GM12891 (cell line): ENCODE results near the gene OLFML2B.
A peak's percentile ranks its signal among the peaks of the same experiment; 100 is the strongest.
"Not testable (repeated sequence)": the region's sequence is repeated elsewhere in the genome, so short reads cannot be mapped to it uniquely, and the experiment has no call there.

Source experiments
- DNase-seq: peaks from one replicate; pipeline ENCODE4 v3.0.0; 2011; ENCODE audit warnings: low spot score; ENCODE audit not compliant: insufficient read length
- FAIRE-seq: peaks from 2 replicates; lab custom pipeline; 2011; peaks lifted over from hg19 to GRCh38; lab: Jason Lieb, UNC
- PAX5 ChIP-seq: IDR thresholded peaks from 2 replicates; pipeline ENCODE4 v1.6.1; 2011; ENCODE audit warnings: low read length, moderate library complexity, mild to moderate bottlenecking; ENCODE audit not compliant: insufficient read depth, severe bottlenecking
- POLR2A ChIP-seq: IDR thresholded peaks from 2 replicates; pipeline ENCODE4 v1.6.1; 2011; ENCODE audit warnings: low read depth, low read length, control low read depth
- POLR2AphosphoS5 ChIP-seq: IDR thresholded peaks from 2 replicates; pipeline ENCODE4 v1.6.1; 2011; ENCODE audit warnings: low read depth, low read length, control low read depth
- POU2F2 ChIP-seq: IDR thresholded peaks from 2 replicates; pipeline ENCODE4 v1.6.1; 2011; ENCODE audit warnings: low read depth, mild to moderate bottlenecking, control low read depth, low read length, moderate library complexity
- SPI1 ChIP-seq: IDR thresholded peaks from 2 replicates; pipeline ENCODE4 v1.6.1; 2011; ENCODE audit warnings: low read depth, low read length, control low read depth
- TAF1 ChIP-seq: IDR thresholded peaks from 2 replicates; pipeline ENCODE4 v1.6.1; 2011; ENCODE audit warnings: low read depth, low read length, control low read depth

OLFML2B gene

GRCh38 chr1:162065016-162065415 lies 41.3 kb upstream of the OLFML2B start:
- no peak for DNase-seq
- no peak for TF ChIP-seq PAX5
- no peak for TF ChIP-seq POLR2AphosphoS5
- TF ChIP-seq POLR2A, result no peak
- no peak for TF ChIP-seq TAF1
- no peak for TF ChIP-seq SPI1
- no peak for TF ChIP-seq POU2F2
- FAIRE-seq, result no peak

- DNase-seq (no peak), FAIRE-seq (no peak)
- TF ChIP-seq POLR2AphosphoS5, result no peak
- TF ChIP-seq PAX5, result no peak
- no peak for TF ChIP-seq TAF1
Observed at GRCh38 chr1:162062542-162063015, 38.9 kb upstream of the OLFML2B start.

GRCh38 chr1:162060314-162060713 lies 36.6 kb upstream of the OLFML2B start:
- FAIRE-seq, result no peak
- TF ChIP-seq SPI1 (no peak), TAF1 (no peak), PAX5 (no peak), POU2F2 (no peak), POLR2A (no peak), POLR2AphosphoS5 (no peak)
- DNase-seq, result no peak

- FAIRE-seq, result no peak
- TF ChIP-seq POU2F2, result no peak
- TF ChIP-seq PAX5, result no peak
- no peak for TF ChIP-seq SPI1
- TF ChIP-seq POLR2A, result no peak
- TF ChIP-seq POLR2AphosphoS5, result no peak
- TF ChIP-seq TAF1, result no peak
- no peak for DNase-seq
Observed at GRCh38 chr1:162059721-162060120, 36.1 kb upstream of the OLFML2B start.

- FAIRE-seq (no peak), DNase-seq (no peak)
- TF ChIP-seq POLR2AphosphoS5 (no peak), TAF1 (no peak), POLR2A (no peak), PAX5 (no peak), SPI1 (no peak), POU2F2 (no peak)
Observed at GRCh38 chr1:162056579-162056978, 32.9 kb upstream of the OLFML2B start.

- FAIRE-seq, result no peak
Observed at GRCh38 chr1:162056043-162056442, 32.4 kb upstream of the OLFML2B start.

GRCh38 chr1:162055062-162055461 lies 31.4 kb upstream of the OLFML2B start:
- FAIRE-seq (no peak), DNase-seq (no peak)

More at GRCh38 chr1:162056043-162056442, 32.4 kb upstream of the OLFML2B start:
- DNase-seq, result peak; percentile 16
- TF ChIP-seq PAX5 (no peak), POLR2A (no peak), POU2F2 (no peak), SPI1 (no peak), TAF1 (no peak), POLR2AphosphoS5 (no peak)

GRCh38 chr1:162053949-162054348 lies 30.3 kb upstream of the OLFML2B start:
- not testable (repeated sequence) for DNase-seq, FAIRE-seq

More at GRCh38 chr1:162055062-162055461, 31.4 kb upstream of the OLFML2B start:
- TF ChIP-seq SPI1, result no peak

GRCh38 chr1:162046921-162047320 lies 23.3 kb upstream of the OLFML2B start:
- FAIRE-seq (no peak), DNase-seq (no peak)
- TF ChIP-seq POLR2A, result no peak
- no peak for TF ChIP-seq POLR2AphosphoS5
- no peak for TF ChIP-seq PAX5
- TF ChIP-seq TAF1, result no peak
- no peak for TF ChIP-seq POU2F2
- TF ChIP-seq SPI1, result no peak

GRCh38 chr1:162042361-162042760 lies 18.7 kb upstream of the OLFML2B start:
- TF ChIP-seq SPI1 (no peak), POLR2AphosphoS5 (no peak), TAF1 (no peak), POLR2A (no peak), POU2F2 (no peak), PAX5 (no peak)
- FAIRE-seq (no peak), DNase-seq (no peak)

- FAIRE-seq (no peak), DNase-seq (no peak)
- no peak for TF ChIP-seq POU2F2
- TF ChIP-seq POLR2AphosphoS5, result no peak
- no peak for TF ChIP-seq SPI1
- TF ChIP-seq TAF1, result no peak
- TF ChIP-seq PAX5, result no peak
- TF ChIP-seq POLR2A, result no peak
Observed at GRCh38 chr1:162040657-162041056, 17.0 kb upstream of the OLFML2B start.
